H1 (cell line): ENCODE results near the gene CMTM1. TPM values are rescaled to one million over a fixed set of nuclear protein-coding genes. Genes with fewer than 3 reads are reported as not detected.
A peak's percentile ranks its signal among the peaks of the same experiment; 100 is the strongest.

Source experiments
- CTCF ChIA-PET: fragments of 300-600 bp; sonication (Branson Sonifier 250); formaldehyde crosslinking; loops from one replicate; lab custom pipeline; 2021; ENCODE audit not compliant: partially characterized antibody; lab: Charles Lee
- POLR2A ChIA-PET: fragments of 300-600 bp; sonication (Branson Sonifier 250); formaldehyde crosslinking; loops from one replicate; lab custom pipeline; 2021; ENCODE audit warnings: inconsistent platforms; ENCODE audit not compliant: partially characterized antibody; lab: Charles Lee
- DNase-seq, 2 experiments: peaks; one replicate each; pipeline versions ENCODE4 v3.0.0 to v3.0.0-alpha.2; 2010 to 2022; ENCODE audit warnings: low spot score in 2 of 2, low read depth in 1 of 2, mixed read lengths in 1 of 2
- FAIRE-seq: peaks from 2 replicates; lab custom pipeline; 2011; peaks lifted over from hg19 to GRCh38; lab: Jason Lieb, UNC
- H2AFZ ChIP-seq: 2 replicates; pipeline ENCODE4 v1.8.1; 2012; ENCODE audit warnings: low read length, inconsistent platforms
- H2AK5ac ChIP-seq: 2 replicates; pipeline ENCODE4 v1.6.1; 2013; ENCODE audit warnings: low read depth, low read length
- H2BK120ac ChIP-seq: replicated peaks from 2 replicates; pipeline ENCODE3; 2013; ENCODE audit warnings: low read depth, low read length, inconsistent platforms
- H2BK12ac ChIP-seq: 2 replicates; pipeline ENCODE4 v1.6.1; 2013; ENCODE audit warnings: low read depth, low read length
- H2BK15ac ChIP-seq: 2 replicates; pipeline ENCODE4 v1.6.1; 2013; ENCODE audit warnings: low read length
- H2BK20ac ChIP-seq: 2 replicates; pipeline ENCODE4 v1.6.1; 2013; ENCODE audit warnings: low read length
- H2BK5ac ChIP-seq: 2 replicates; pipeline ENCODE4 v1.6.1; 2013; ENCODE audit warnings: low read depth, low read length
- H3K14ac ChIP-seq: 2 replicates; pipeline ENCODE4 v1.6.1; 2013; ENCODE audit warnings: inconsistent platforms; ENCODE audit not compliant: insufficient read length
- H3K18ac ChIP-seq: 2 replicates; pipeline ENCODE4 v1.6.1; 2013; ENCODE audit warnings: low read length; ENCODE audit errors: extremely low read depth
- H3K23ac ChIP-seq: 2 replicates; pipeline ENCODE4 v1.6.1; 2013; ENCODE audit warnings: inconsistent platforms; ENCODE audit not compliant: insufficient read length
- H3K23me2 ChIP-seq: 2 replicates; pipeline ENCODE4 v1.6.1; 2013; ENCODE audit warnings: low read depth, low read length
- H3K27ac ChIP-seq: 2 replicates; pipeline ENCODE4 v1.6.1; 2011; ENCODE audit warnings: low read depth, low read length, inconsistent platforms
- H3K27me3 ChIP-seq, 4 experiments: replicated peaks in 1 of 4; 1 replicate in 1 of 4; 2 replicates in 3 of 4; pipeline versions ENCODE4 v1.6.1 to v1.8.1; 2011 to 2013; ENCODE audit warnings: low read length in 3 of 4, mild to moderate bottlenecking in 3 of 4, inconsistent platforms in 2 of 4, mixed read lengths in 2 of 4, moderate library complexity in 1 of 4; ENCODE audit not compliant: control insufficient read depth in 3 of 4, insufficient read depth in 3 of 4; ENCODE audit errors: extremely low read depth in 1 of 4
- H3K36me3 ChIP-seq, 4 experiments: 2 replicates each; pipeline versions ENCODE4 v1.6.1 to v1.8.1; 2011 to 2013; ENCODE audit warnings: mild to moderate bottlenecking in 4 of 4, low read length in 3 of 4, moderate library complexity in 2 of 4, control low read depth in 1 of 4, inconsistent platforms in 1 of 4; ENCODE audit not compliant: insufficient read depth in 4 of 4, control insufficient read depth in 2 of 4
- H3K4ac ChIP-seq: replicated peaks from 2 replicates; pipeline ENCODE3; 2013; ENCODE audit warnings: low read length, low read depth, mixed read lengths, inconsistent platforms; ENCODE audit not compliant: insufficient read length
- H3K4me1 ChIP-seq, 4 experiments: replicated peaks in 1 of 4; 1 replicate in 1 of 4; 2 replicates in 3 of 4; pipeline versions ENCODE4 v1.6.1 to v1.8.1; 2011 to 2013; ENCODE audit warnings: low read length in 3 of 4, inconsistent platforms in 2 of 4, mixed read lengths in 1 of 4; ENCODE audit not compliant: insufficient read depth in 4 of 4, control insufficient read depth in 3 of 4
- H3K4me2 ChIP-seq, 2 experiments: 2 replicates each; pipeline versions ENCODE4 v1.6.1 to v1.8.1; 2011 to 2013; ENCODE audit warnings: low read depth in 2 of 2, low read length in 2 of 2, control low read depth in 1 of 2, inconsistent platforms in 1 of 2, mild to moderate bottlenecking in 1 of 2; ENCODE audit not compliant: insufficient read depth in 1 of 2
- H3K4me3 ChIP-seq, 4 experiments: fragments of 200-600, 300-600 bp in 1 of 4; sonication (generic), shearing (Covaris generic), sonication (Bioruptor Twin) in 1 of 4; 2 replicates each; pipeline versions ENCODE4 v1.5.1 to v1.8.1; 2011 to 2016; ENCODE audit warnings: low read length in 4 of 4, low read depth in 3 of 4, control low read depth in 2 of 4, inconsistent platforms in 2 of 4, mild to moderate bottlenecking in 2 of 4, mixed read lengths in 1 of 4, moderate library complexity in 1 of 4; ENCODE audit not compliant: insufficient read depth in 2 of 4; ENCODE audit errors: extremely low read depth in 1 of 4
- H3K56ac ChIP-seq: replicated peaks from 2 replicates; pipeline ENCODE3; 2013; ENCODE audit warnings: low read depth, mild to moderate bottlenecking, mixed read lengths, low read length, inconsistent platforms; ENCODE audit not compliant: insufficient read length
- H3K79me1 ChIP-seq: 2 replicates; pipeline ENCODE4 v1.6.1; 2013; ENCODE audit warnings: low read depth, low read length, control low read depth
- H3K79me2 ChIP-seq, 2 experiments: 2 replicates each; pipeline versions ENCODE4 v1.6.1 to v1.8.1; 2012 to 2013; ENCODE audit warnings: low read length in 2 of 2, mild to moderate bottlenecking in 2 of 2, inconsistent platforms in 1 of 2; ENCODE audit not compliant: insufficient read depth in 2 of 2, control insufficient read depth in 1 of 2
- H3K9ac ChIP-seq, 4 experiments: replicated peaks in 1 of 4; 1 replicate in 1 of 4; 2 replicates in 3 of 4; pipeline versions ENCODE4 v1.6.1 to v1.8.1; 2011 to 2013; ENCODE audit warnings: low read depth in 3 of 4, low read length in 3 of 4, control low read depth in 2 of 4, mild to moderate bottlenecking in 2 of 4, moderate library complexity in 2 of 4, inconsistent platforms in 1 of 4; ENCODE audit errors: extremely low read depth in 1 of 4
- H3K9me3 ChIP-seq, 2 experiments: 2 replicates each; pipeline versions ENCODE4 v1.6.1 to v1.8.1; 2012 to 2013; ENCODE audit warnings: mild to moderate bottlenecking in 2 of 2, moderate library complexity in 2 of 2, control low read depth in 1 of 2, inconsistent platforms in 1 of 2, low read depth in 1 of 2, low read length in 1 of 2, mixed read lengths in 1 of 2; ENCODE audit not compliant: insufficient read depth in 2 of 2
- H4K20me1 ChIP-seq, 2 experiments: replicated peaks in 1 of 2; 2 replicates each; pipeline versions ENCODE3 to v1.8.1; 2011 to 2013; ENCODE audit warnings: inconsistent platforms in 2 of 2, low read length in 2 of 2, mild to moderate bottlenecking in 1 of 2; ENCODE audit not compliant: insufficient read depth in 2 of 2, control insufficient read depth in 1 of 2
- H4K5ac ChIP-seq: 2 replicates; pipeline ENCODE4 v1.6.1; 2013; ENCODE audit warnings: low read length, low read depth, mixed read lengths, inconsistent platforms; ENCODE audit not compliant: insufficient read length
- H4K8ac ChIP-seq: 2 replicates; pipeline ENCODE4 v1.8.0; 2013; ENCODE audit warnings: mild to moderate bottlenecking, moderate library complexity, low read length, inconsistent platforms; ENCODE audit not compliant: insufficient read depth; ENCODE audit errors: extremely low read depth
- H4K91ac ChIP-seq: replicated peaks from 2 replicates; pipeline ENCODE3; 2013; ENCODE audit warnings: low read length, mixed read lengths, inconsistent platforms; ENCODE audit not compliant: insufficient read length
- NRF1 ChIP-seq: IDR thresholded peaks from 2 replicates; pipeline ENCODE4 v1.6.1; 2011; ENCODE audit warnings: mild to moderate bottlenecking, low read depth, low read length, improper control_type of control experiment
- WGBS, 2 experiments: shearing (Covaris generic) in 1 of 2; methylation state at CpG; one replicate each; pipeline versions ENCODE4 v1.1.6 to v1.1.7; 2013 to 2015; ENCODE audit warnings: low lambda C conversion rate in 2 of 2, mixed read lengths in 2 of 2, inconsistent platforms in 1 of 2, low coverage in 1 of 2, missing lambda C conversion rate in 1 of 2; ENCODE audit not compliant: insufficient replicate concordance in 2 of 2, insufficient coverage in 1 of 2, insufficient read length in 1 of 2; ENCODE audit errors: extremely low coverage in 1 of 2, missing lambda C conversion rate in 1 of 2; 5-methylcytosine and 5-hydroxymethylcytosine counted together
- polyA plus RNA-seq, 7 experiments: library from polyadenylated mRNA; depleted of rRNA in 3 of 7; stranded (reverse) in 5 of 7; unstranded in 2 of 7; fragments of >200 nt in 5 of 7; fragments of 200-250 nt in 2 of 7; gene quantifications; 1 replicate in 5 of 7; 2 replicates in 1 of 7; 4 replicates in 1 of 7; pipeline versions ENCODE4 v1.2.1 to v1.2.3, GENCODE V29; 2011 to 2013; ENCODE audit warnings: missing spikeins in 2 of 7, mixed read lengths in 2 of 7
- total RNA-seq: library from RNA; stranded (reverse); fragmentation: NEBNext Ultra II Directional; extraction: Animal tissue kit (Norgen Biotek cat#: 25700); gene quantifications from 2 replicates; pipeline ENCODE4 v1.2.1, GENCODE V29; 2021

CMTM1 gene
- total and polyA plus RNA-seq, 2 of the 8 experiments (the other 6 are each of a cell fraction or from before 2014, with no cell fraction given): 1.2 to 2.0 TPM

GRCh38 chr16:66621973-66622372 lies 55.7 kb downstream of the CMTM1 start:
- Histone ChIP-seq H2BK120ac (no peak overlapping the region), H3K27ac (no peak overlapping the region), H3K36me3 (peaks cover 3 to 30% (median 6%) of the 10 kb centered on the region in 4 experiments; a peak in 4 of 8 replicates), H3K79me1 (no peaks in the 10 kb centered on the region; the same call in 1 of the 2 replicates), H2AFZ (no peak overlapping the region), H3K4me3 (no peak overlapping the region), H4K20me1 (peaks cover 3 to 4% of the 10 kb centered on the region in 2 experiments), H3K4ac (no peak overlapping the region), H4K91ac (no peak overlapping the region), H3K4me2 (no peak overlapping the region), H2BK15ac (no peak overlapping the region), H3K27me3 (no peaks in the 10 kb centered on the region), H3K79me2 (no peaks in the 10 kb centered on the region), H2BK5ac (peak overlapping the region; percentile 20; the same call in 1 of the 2 replicates), H3K23me2 (no peaks in the 10 kb centered on the region), H3K18ac (no peak overlapping the region), H4K5ac (no peak overlapping the region), H3K4me1 (peaks cover 0 to 9% (median 2%) of the 10 kb centered on the region in 4 experiments; a peak in 6 of 7 replicates), H2BK12ac (no peak overlapping the region), H3K56ac (no peak overlapping the region), H2AK5ac (no peak overlapping the region)
- DNase-seq: no peak
- FAIRE-seq: no peak
- WGBS, 2 experiments: 95% methylated on average over 14 of the region's 14 CpGs; no CpG with 5 or more reads in 1 of the 2 experiments
- TF ChIP-seq NRF1: no peak
- TF ChIP-seq, all 59 proteins: peak for 0
- no peak overlapping the region for H3K23ac ChIP-seq
- H4K8ac ChIP-seq: no peak overlapping the region
- H3K9ac ChIP-seq: no peak overlapping the region
- H2BK20ac ChIP-seq: no peak overlapping the region
- ChIA-PET CTCF (interaction anchor here (1.0 kb wide), 1 partner anchor 29 kb away, joined by 8 read pairs; no protein-coding TSS in a partner anchor), POLR2A (interaction anchor here (2.9 kb wide), 1 partner anchor 29 kb away, joined by 9 read pairs; no protein-coding TSS in a partner anchor)
- no peaks in the 10 kb centered on the region for H3K9me3 ChIP-seq
- no peak overlapping the region for H3K14ac ChIP-seq
